Transverse colon (tissue), 4 donors: Measurements from ENCODE around the gene ATF7IP2. TPM values are rescaled to one million over a fixed set of nuclear protein-coding genes. Genes with fewer than 3 reads are reported as not detected.
"Not testable (repeated sequence)": the region's sequence is repeated elsewhere in the genome, so short reads cannot be mapped to it uniquely, and the experiment has no call there.

Source experiments
- DNase-seq: peaks from one replicate; pipeline ENCODE4 v3.0.0-alpha.2; 2019
- H3K27ac ChIP-seq, 4 donors: fragments of 200-600 bp; sonication (generic); 2 replicates each; pipeline ENCODE4 v1.5.1; 2016 to 2018; ENCODE audit warnings: inconsistent platforms in 4 of 4
- H3K27me3 ChIP-seq: fragments of 200-600 bp; sonication (generic); 2 replicates; pipeline ENCODE4 v1.5.1; 2017; ENCODE audit warnings: inconsistent platforms
- H3K36me3 ChIP-seq, 4 donors: fragments of 200-600 bp; sonication (generic); 2 replicates each; pipeline ENCODE4 v1.5.1; 2017 to 2019; ENCODE audit warnings: inconsistent platforms in 4 of 4
- H3K4me1 ChIP-seq, 4 donors: fragments of 200-600 bp; sonication (generic); 2 replicates each; pipeline ENCODE4 v1.5.1; 2017 to 2020; ENCODE audit warnings: inconsistent platforms in 4 of 4
- H3K4me3 ChIP-seq, 4 donors: fragments of 200-600 bp; sonication (generic); 1 replicate in 1 of 4; 2 replicates in 3 of 4; pipeline versions ENCODE4 v1.5.1 to v1.6.1; 2017 to 2019; ENCODE audit warnings: inconsistent platforms in 4 of 4
- H3K9me3 ChIP-seq, 2 donors: fragments of 200-600 bp; sonication (generic); 2 replicates each; pipeline ENCODE4 v1.5.1; 2017 to 2019; ENCODE audit warnings: inconsistent platforms in 2 of 2
- EP300 ChIP-seq: sonication (generic); formaldehyde crosslinking; IDR thresholded peaks from one replicate; pipeline ENCODE4 v1.6.1; 2017; ENCODE audit warnings: antibody characterized with exemption, low read depth
- POLR2A ChIP-seq: fragments of 450-650 bp; IDR thresholded peaks from one replicate; pipeline ENCODE4 v1.6.1; 2016; ENCODE audit warnings: antibody characterized with exemption, mild to moderate bottlenecking, moderate library complexity
- POLR2AphosphoS5 ChIP-seq, 3 donors: sonication (generic); formaldehyde crosslinking; IDR thresholded peaks; one replicate each; pipeline ENCODE4 v1.6.1; 2016; ENCODE audit warnings: antibody characterized with exemption in 3 of 3
- WGBS, 2 donors: methylation state at CpG; one replicate each; pipeline ENCODE4 v1.1.5; 2018; ENCODE audit warnings: low coverage in 1 of 2; 5-methylcytosine and 5-hydroxymethylcytosine counted together
- in situ Hi-C, 4 donors: fragments of 200-750 bp; cut with MboI; loops; one replicate each; pipeline versions ENCODE4 v1.15.0 to v1.15.1; 2017; ENCODE audit warnings: low sequenced_read_pairs in 3 of 4, low pct_ligation_motif_present in 1 of 4, low pct_unique_long_range_greater_than_20kb in 1 of 4
- intact Hi-C: fragments of 100-400 bp; cut with DNase I; formaldehyde crosslinking; loops from one replicate; pipeline ENCODE4 v1.15.1; 2023; ENCODE audit warnings: low total_unique reads
- total RNA-seq, 4 donors: library from RNA; depleted of rRNA; stranded (reverse); fragments of >200 nt; gene quantifications; one replicate each; pipeline ENCODE4 v1.1.0, GENCODE V29; 2016
- TF ChIP-seq, protein P1 (sequence below), 5 experiments: fragments of 200-600 bp in 3 of 5; fragments of 450-650 bp in 2 of 5; sonication (generic) in 3 of 5; IDR thresholded peaks; 1 replicate in 2 of 5; 2 replicates in 3 of 5; pipeline ENCODE4 v1.5.1; 2016 to 2017; ENCODE audit warnings: antibody characterized with exemption in 5 of 5, inconsistent platforms in 3 of 5, mild to moderate bottlenecking in 2 of 5, moderate library complexity in 1 of 5

Gene ATF7IP2
- total RNA-seq, 4 donors from 2014 or later = 1.5 to 22.9 (median 10.8) TPM

DNA sequence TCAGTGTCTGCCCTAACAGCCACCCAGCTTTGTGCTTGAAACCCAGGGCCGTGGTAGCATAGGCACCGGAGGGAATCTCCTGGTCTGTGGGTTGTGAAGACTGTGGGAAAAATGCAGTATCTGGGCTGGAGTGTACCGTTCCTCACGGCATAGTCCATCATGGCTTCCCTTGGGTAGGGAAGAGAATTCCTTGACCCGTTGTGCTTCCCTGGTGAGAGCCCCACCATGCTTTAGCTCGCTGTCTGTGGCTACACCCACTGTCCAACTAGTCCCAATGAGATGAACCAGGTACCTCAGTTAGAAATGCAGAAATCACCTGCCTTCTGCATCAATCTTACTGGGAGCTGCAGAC is 67.3 kb downstream of the ATF7IP2 start:
- Histone ChIP-seq H3K4me1 (no peaks in the 10 kb centered on the region), H3K27me3 (no peaks in the 10 kb centered on the region), H3K4me3 (no peak overlapping the region), H3K27ac (no peak overlapping the region), H3K9me3 (peaks cover 1 to 10% of the 10 kb centered on the region in 2 donors), H3K36me3 (peaks cover 0 to 6% (median under 1%) of the 10 kb centered on the region in 4 donors)
- WGBS, 2 donors = 97% methylated on average over 6 of the region's 6 CpGs; no CpG with 5 or more reads in 1 of the 2 donors
- TF ChIP-seq EP300 (no peak), POLR2AphosphoS5 (IDR thresholded peaks at IDR 0.05) (no peak), POLR2A (no peak)
- TF ChIP-seq, protein P1, sequence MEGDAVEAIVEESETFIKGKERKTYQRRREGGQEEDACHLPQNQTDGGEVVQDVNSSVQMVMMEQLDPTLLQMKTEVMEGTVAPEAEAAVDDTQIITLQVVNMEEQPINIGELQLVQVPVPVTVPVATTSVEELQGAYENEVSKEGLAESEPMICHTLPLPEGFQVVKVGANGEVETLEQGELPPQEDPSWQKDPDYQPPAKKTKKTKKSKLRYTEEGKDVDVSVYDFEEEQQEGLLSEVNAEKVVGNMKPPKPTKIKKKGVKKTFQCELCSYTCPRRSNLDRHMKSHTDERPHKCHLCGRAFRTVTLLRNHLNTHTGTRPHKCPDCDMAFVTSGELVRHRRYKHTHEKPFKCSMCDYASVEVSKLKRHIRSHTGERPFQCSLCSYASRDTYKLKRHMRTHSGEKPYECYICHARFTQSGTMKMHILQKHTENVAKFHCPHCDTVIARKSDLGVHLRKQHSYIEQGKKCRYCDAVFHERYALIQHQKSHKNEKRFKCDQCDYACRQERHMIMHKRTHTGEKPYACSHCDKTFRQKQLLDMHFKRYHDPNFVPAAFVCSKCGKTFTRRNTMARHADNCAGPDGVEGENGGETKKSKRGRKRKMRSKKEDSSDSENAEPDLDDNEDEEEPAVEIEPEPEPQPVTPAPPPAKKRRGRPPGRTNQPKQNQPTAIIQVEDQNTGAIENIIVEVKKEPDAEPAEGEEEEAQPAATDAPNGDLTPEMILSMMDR (IDR thresholded peaks at IDR 0.05) = no peak
- in situ Hi-C loops = no loop called here
- intact Hi-C loops = no loop called here
- no peak for DNase-seq

GRCh38 chr16:10465821-10466220 is 80.0 kb downstream of the ATF7IP2 start:
- Histone ChIP-seq H3K4me1 (no peaks in the 10 kb centered on the region), H3K27ac (no peak overlapping the region), H3K9me3 (no peaks in the 10 kb centered on the region), H3K36me3 (no peaks in the 10 kb centered on the region), H3K27me3 (no peaks in the 10 kb centered on the region), H3K4me3 (no peak overlapping the region)
- intact Hi-C loops (no loop called here), in situ Hi-C loops (no loop called here)
- DNase-seq = no peak
- TF ChIP-seq POLR2A (no peak), POLR2AphosphoS5 (IDR thresholded peaks at IDR 0.05) (no peak), EP300 (no peak)
- TF ChIP-seq, protein P1 (IDR thresholded peaks at IDR 0.05) = no peak
- 91 to 100% methylated on average over 2 of the region's 2 CpGs for WGBS, 2 donors

GRCh38 chr16:10466313-10466712 is 80.5 kb downstream of the ATF7IP2 start:
- intact Hi-C loops = no loop called here
- Histone ChIP-seq H3K27ac (no peak overlapping the region), H3K9me3 (no peaks in the 10 kb centered on the region), H3K4me3 (no peak overlapping the region), H3K4me1 (no peaks in the 10 kb centered on the region), H3K27me3 (no peaks in the 10 kb centered on the region), H3K36me3 (no peaks in the 10 kb centered on the region)
- WGBS, 2 donors = 94 to 98% methylated on average over 2 of the region's 2 CpGs
- in situ Hi-C loops = no loop called here
- DNase-seq = no peak
- TF ChIP-seq POLR2A (no peak), POLR2AphosphoS5 (IDR thresholded peaks at IDR 0.05) (no peak), EP300 (no peak)
- TF ChIP-seq, protein P1 (IDR thresholded peaks at IDR 0.05) = no peak

DNA sequence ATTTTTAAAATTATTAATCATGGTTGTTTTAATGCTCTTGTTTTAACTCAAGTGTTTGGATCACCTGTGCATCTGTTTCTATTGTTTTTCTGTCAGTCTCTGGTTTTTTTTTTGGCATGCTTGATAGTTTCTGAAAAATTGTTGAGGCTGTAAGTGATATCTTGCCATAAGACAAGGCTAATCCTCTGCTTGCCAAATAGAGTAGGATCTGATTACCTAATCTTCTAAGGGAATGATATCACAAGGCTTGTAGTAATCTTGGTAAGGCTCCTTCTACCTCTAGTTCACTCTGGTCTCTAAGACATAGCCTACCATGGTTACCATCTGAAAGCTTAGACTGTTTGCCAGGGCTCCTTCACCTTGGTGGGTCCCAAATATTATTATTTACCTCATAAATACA is 81.0 kb downstream of the ATF7IP2 start:
- Histone ChIP-seq H3K4me1 (no peaks in the 10 kb centered on the region), H3K27me3 (no peaks in the 10 kb centered on the region), H3K36me3 (no peaks in the 10 kb centered on the region), H3K27ac (no peak overlapping the region), H3K4me3 (no peak overlapping the region), H3K9me3 (no peaks in the 10 kb centered on the region)
- intact Hi-C loops (no loop called here), in situ Hi-C loops (no loop called here)
- no peak for DNase-seq
- no peak for TF ChIP-seq POLR2A
- TF ChIP-seq, protein P1 (IDR thresholded peaks at IDR 0.05) = no peak
- TF ChIP-seq EP300 = no peak
- no peak for TF ChIP-seq POLR2AphosphoS5 (IDR thresholded peaks at IDR 0.05)

DNA sequence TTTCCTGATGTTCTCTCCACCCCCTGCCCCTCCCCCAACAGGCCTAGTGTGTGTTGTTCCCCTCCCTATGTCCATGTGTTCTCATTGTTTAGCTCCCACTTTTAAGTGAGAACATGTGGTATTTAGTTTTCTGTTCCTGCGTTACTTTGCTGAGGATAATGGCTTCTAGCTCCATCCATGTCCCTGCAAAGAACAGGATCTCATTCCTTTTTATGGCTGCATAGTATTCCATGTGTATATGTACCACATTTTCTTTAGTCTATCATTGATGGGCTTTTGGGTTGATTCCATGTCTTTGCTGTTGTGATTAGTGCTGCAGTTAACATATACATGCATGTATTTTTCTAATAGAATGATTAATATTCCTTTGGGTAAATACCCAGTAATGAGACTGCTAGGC is 90.8 kb downstream of the ATF7IP2 start:
- H3K27ac ChIP-seq, H3K4me3 ChIP-seq, DNase-seq, in situ Hi-C loops, H3K27me3 ChIP-seq, intact Hi-C loops, H3K4me1 ChIP-seq, H3K9me3 ChIP-seq: not testable (repeated sequence)
- peaks cover 0 to 11% (median 3%) of the 10 kb centered on the region in 4 donors for H3K36me3 ChIP-seq
- 100% methylated on average over 1 of the region's 1 CpG for WGBS, 2 donors
